MM.1S (cell line): ENCODE data around the gene IFI6.
A peak's percentile ranks its signal among the peaks of the same experiment; 100 is the strongest.

Experiments
- DNase-seq: peaks from one replicate; pipeline ENCODE4 v3.0.0-alpha.2; 2015
- H2AFZ ChIP-seq: fragments of 300-600 bp; sonication (generic); 2 replicates; pipeline ENCODE4 v1.6.0; 2016; ENCODE audit warnings: antibody characterized with exemption, low read length
- H3F3A ChIP-seq: fragments of 300-600 bp; sonication (generic); 2 replicates; pipeline ENCODE4 v1.6.1; 2016; ENCODE audit warnings: mild to moderate bottlenecking, antibody characterized with exemption, low read length, moderate library complexity, mixed read lengths; ENCODE audit not compliant: insufficient read depth
- H3K27ac ChIP-seq: fragments of 300-600 bp; sonication (generic); 2 replicates; pipeline ENCODE4 v1.5.1; 2016; ENCODE audit warnings: mild to moderate bottlenecking, low read length
- H3K27me3 ChIP-seq: fragments of 300-600 bp; sonication (generic); replicated peaks from 2 replicates; pipeline ENCODE4 v1.6.0; 2016; ENCODE audit warnings: low read length; ENCODE audit not compliant: insufficient read depth
- H3K36me3 ChIP-seq: fragments of 300-600 bp; sonication (generic); replicated peaks from 2 replicates; pipeline ENCODE4 v1.6.1; 2016; ENCODE audit warnings: mild to moderate bottlenecking, low read length, mixed read lengths; ENCODE audit not compliant: insufficient read depth
- H3K4me1 ChIP-seq: fragments of 300-600 bp; sonication (generic); 2 replicates; pipeline ENCODE4 v1.6.1; 2016; ENCODE audit warnings: low read length, mixed read lengths
- H3K4me2 ChIP-seq: fragments of 300-600 bp; sonication (generic); 2 replicates; pipeline ENCODE4 v1.6.0; 2016; ENCODE audit warnings: low read depth, low read length
- H3K4me3 ChIP-seq: fragments of 300-600 bp; sonication (generic); 2 replicates; pipeline ENCODE4 v1.5.1; 2016; ENCODE audit warnings: low read length, mixed read lengths
- H3K79me2 ChIP-seq: fragments of 300-600 bp; sonication (generic); 2 replicates; pipeline ENCODE4 v1.6.1; 2016; ENCODE audit warnings: mixed run types, low read length, mixed read lengths
- H3K9ac ChIP-seq: fragments of 300-600 bp; sonication (generic); 2 replicates; pipeline ENCODE4 v1.6.1; 2016; ENCODE audit warnings: low read length, mixed read lengths
- H3K9me2 ChIP-seq: fragments of 300-600 bp; sonication (generic); replicated peaks from 2 replicates; pipeline ENCODE4 v1.6.1; 2016; ENCODE audit warnings: mild to moderate bottlenecking, low read length, mixed read lengths; ENCODE audit not compliant: insufficient read depth
- H3K9me3 ChIP-seq: fragments of 300-600 bp; sonication (generic); replicated peaks from 2 replicates; pipeline ENCODE4 v1.6.1; 2016; ENCODE audit warnings: mild to moderate bottlenecking, low read length, mixed read lengths; ENCODE audit not compliant: insufficient read depth
- H4K20me1 ChIP-seq: fragments of 300-600 bp; sonication (generic); 2 replicates; pipeline ENCODE4 v1.6.1; 2016; ENCODE audit warnings: mild to moderate bottlenecking, low read length, moderate library complexity, mixed read lengths; ENCODE audit not compliant: insufficient read depth
- CTCF ChIP-seq: fragments of 300-600 bp; sonication (generic); IDR thresholded peaks from 2 replicates; pipeline ENCODE4 v1.5.1; 2016; ENCODE audit warnings: antibody characterized with exemption, low read length, mixed read lengths
- EZH2 ChIP-seq: fragments of 300-600 bp; sonication (generic); optimal IDR thresholded peaks from 2 replicates; pipeline ENCODE3; 2017; ENCODE audit warnings: low read depth, mild to moderate bottlenecking, antibody characterized with exemption, low read length, mixed read lengths
- EZH2phosphoT487 ChIP-seq: fragments of 300-600 bp; sonication (generic); IDR thresholded peaks from 2 replicates; pipeline ENCODE4 v1.6.1; 2018; ENCODE audit warnings: antibody characterized with exemption, low read length

IFI6 gene

DNA sequence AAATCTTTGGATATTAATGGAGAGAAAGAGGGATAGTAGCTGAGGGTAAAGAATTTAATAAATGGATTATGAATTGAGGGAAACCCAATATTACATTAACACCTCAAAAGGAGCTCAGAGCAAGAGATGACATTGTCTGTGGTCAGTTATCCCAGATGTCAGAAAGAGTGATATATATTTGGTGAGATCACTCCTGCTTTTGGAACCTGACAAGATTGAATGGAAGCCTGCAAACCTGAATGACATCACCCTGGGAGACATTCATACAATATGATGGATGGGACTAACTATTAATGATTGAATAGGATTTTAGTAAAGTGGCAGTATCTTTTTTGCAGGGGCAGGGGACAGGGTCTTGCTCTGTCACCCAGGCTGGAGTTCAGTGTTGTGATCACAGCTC, 6.8 kb upstream of the IFI6 start:
- Histone ChIP-seq H3K27ac (no peak overlapping the region), H3K4me3 (no peak overlapping the region), H3K4me1 (no peaks in the 10 kb centered on the region), H4K20me1 (no peaks in the 10 kb centered on the region), H3K4me2 (no peak overlapping the region), H3K9me2 (no peaks in the 10 kb centered on the region), H3K9ac (no peak overlapping the region), H3F3A (no peaks in the 10 kb centered on the region), H3K9me3 (no peaks in the 10 kb centered on the region), H3K27me3 (no peaks in the 10 kb centered on the region), H2AFZ (no peak overlapping the region), H3K79me2 (no peaks in the 10 kb centered on the region), H3K36me3 (no peaks in the 10 kb centered on the region)
- DNase-seq = no peak
- TF ChIP-seq CTCF (no peak), EZH2phosphoT487 (no peak), EZH2 (no peak)

GRCh38 chr1:27676410-27676809, 4.4 kb upstream of the IFI6 start:
- no peaks in the 10 kb centered on the region for H3K9me3 ChIP-seq
- H3K4me3 ChIP-seq = no peak overlapping the region
- H2AFZ ChIP-seq = no peak overlapping the region
- peaks cover 10% of the 10 kb centered on the region for H3F3A ChIP-seq
- H4K20me1 ChIP-seq = no peaks in the 10 kb centered on the region
- no peaks in the 10 kb centered on the region for H3K79me2 ChIP-seq
- no peak overlapping the region for H3K4me2 ChIP-seq
- no peak overlapping the region for H3K27ac ChIP-seq
- H3K27me3 ChIP-seq = no peaks in the 10 kb centered on the region
- H3K9ac ChIP-seq = no peak overlapping the region
- no peak for DNase-seq
- H3K36me3 ChIP-seq = no peaks in the 10 kb centered on the region
- 0 out of 2 replicates have a peak, but pooled peaks cover 11% of the 10 kb centered on the region for H3K4me1 ChIP-seq
- no peaks in the 10 kb centered on the region for H3K9me2 ChIP-seq
- TF ChIP-seq EZH2 (no peak), EZH2phosphoT487 (no peak), CTCF (no peak)

DNA sequence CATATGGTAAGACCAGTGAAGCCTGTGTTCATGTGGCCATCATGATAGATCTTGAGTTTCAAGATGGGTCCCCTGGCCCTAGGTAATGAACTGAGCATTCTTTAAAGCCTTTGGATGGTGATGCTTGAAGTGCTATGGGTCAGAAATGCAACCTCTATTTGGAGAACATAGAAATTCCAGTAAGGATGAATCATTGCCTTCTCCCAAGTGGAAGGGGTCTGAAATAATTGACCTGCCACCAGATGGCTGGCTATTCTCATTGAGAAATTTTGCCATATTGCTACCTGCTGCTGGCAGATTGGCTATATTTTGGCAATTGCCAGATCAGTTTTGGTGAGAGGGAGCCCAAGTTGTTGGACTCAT, 739 bp upstream of the IFI6 start:
- Histone ChIP-seq H3K27ac (peak overlapping the region; percentile 26; the same call in 1 of the 2 replicates), H2AFZ (peak overlapping the region; percentile 92), H3K9me2 (no peaks in the 10 kb centered on the region), H3K4me2 (peak overlapping the region; percentile 91), H3K4me1 (peaks cover 17% of the 10 kb centered on the region; the same call in 1 of the 2 replicates), H3K27me3 (no peaks in the 10 kb centered on the region), H3F3A (peaks cover 10% of the 10 kb centered on the region), H3K79me2 (no peaks in the 10 kb centered on the region), H4K20me1 (no peaks in the 10 kb centered on the region), H3K9me3 (no peaks in the 10 kb centered on the region), H3K36me3 (no peaks in the 10 kb centered on the region), H3K9ac (peak overlapping the region; percentile 5; the same call in 1 of the 2 replicates), H3K4me3 (peak overlapping the region; percentile 47)
- TF ChIP-seq CTCF = no peak
- TF ChIP-seq EZH2phosphoT487 = no peak
- no peak for TF ChIP-seq EZH2
- no peak for DNase-seq
